PC-3 (cell line): ENCODE measurements around the gene SLC13A3. TPM values are rescaled to one million over a fixed set of nuclear protein-coding genes. Genes with fewer than 3 reads are reported as not detected.

ENCODE experiments used
- ATAC-seq: fragments of 200-7000 bp; cut with Tn5 transposase; 2 replicates; pipeline ENCODE4 v1.9.1; 2020; ENCODE audit warnings: mild to moderate bottlenecking, moderate library complexity
- BruUV-seq: library from RNA; stranded (reverse); fragments of 400-500 nt; replicated peaks from 2 replicates; lab custom pipeline; 2021; lab: Mats Ljungman, UMichigan
- CTCF ChIA-PET: fragments of 300-600 bp; sonication (Branson Sonifier 250); formaldehyde crosslinking; loops from one replicate; lab custom pipeline; 2022; ENCODE audit warnings: antibody characterized with exemption; lab: Charles Lee
- POLR2A ChIA-PET: fragments of 300-600 bp; sonication (Branson Sonifier 250); formaldehyde crosslinking; loops from one replicate; lab custom pipeline; 2022; ENCODE audit warnings: antibody characterized with exemption; ENCODE audit not compliant: unreplicated experiment; lab: Charles Lee
- DNase-seq: peaks from one replicate; pipeline ENCODE4 v3.0.0-alpha.2; 2015
- H2AFZ ChIP-seq: fragments of 300-600 bp; sonication (generic); 2 replicates; pipeline ENCODE4 v1.6.0; 2016; ENCODE audit warnings: antibody characterized with exemption, low read length
- H3F3A ChIP-seq: fragments of 300-600 bp; sonication (generic); one replicate; pipeline ENCODE4 v1.6.0; 2017; ENCODE audit warnings: antibody characterized with exemption, low read length, control low read depth, mild to moderate bottlenecking; ENCODE audit not compliant: unreplicated experiment
- H3K27ac ChIP-seq: fragments of 300-600 bp; sonication (generic); 2 replicates; pipeline ENCODE4 v1.5.1; 2016; ENCODE audit warnings: mild to moderate bottlenecking, low read length
- H3K27me3 ChIP-seq: fragments of 300-600 bp; sonication (generic); 2 replicates; pipeline ENCODE4 v1.6.1; 2016; ENCODE audit warnings: low read length, mixed read lengths
- H3K36me3 ChIP-seq: fragments of 300-600 bp; sonication (generic); 2 replicates; pipeline ENCODE4 v1.6.1; 2016; ENCODE audit warnings: low read depth, mixed run types, low read length, mixed read lengths
- H3K4me1 ChIP-seq: fragments of 300-600 bp; sonication (generic); 2 replicates; pipeline ENCODE4 v1.5.1; 2016; ENCODE audit warnings: low read length; ENCODE audit not compliant: insufficient read depth
- H3K4me2 ChIP-seq: fragments of 300-600 bp; sonication (generic); 2 replicates; pipeline ENCODE4 v1.6.0; 2016; ENCODE audit warnings: low read length
- H3K4me3 ChIP-seq: fragments of 300-600 bp; sonication (generic); 2 replicates; pipeline ENCODE4 v1.5.1; 2016; ENCODE audit warnings: mild to moderate bottlenecking, low read length, mixed read lengths
- H3K79me2 ChIP-seq: fragments of 300-600 bp; sonication (generic); 2 replicates; pipeline ENCODE4 v1.6.1; 2017; ENCODE audit warnings: low read length, mixed read lengths
- H3K9ac ChIP-seq: fragments of 300-600 bp; sonication (generic); 2 replicates; pipeline ENCODE4 v1.6.0; 2016; ENCODE audit warnings: mild to moderate bottlenecking, low read length
- H3K9me2 ChIP-seq: fragments of 300-600 bp; sonication (generic); replicated peaks from 2 replicates; pipeline ENCODE4 v1.6.1; 2016; ENCODE audit warnings: mixed run types, low read length, mixed read lengths
- H3K9me3 ChIP-seq: fragments of 300-600 bp; sonication (generic); 2 replicates; pipeline ENCODE4 v1.6.1; 2016; ENCODE audit warnings: low read length, mixed read lengths
- H4K20me1 ChIP-seq: fragments of 300-600 bp; sonication (generic); 2 replicates; pipeline ENCODE4 v1.6.1; 2016; ENCODE audit warnings: low read length, mixed read lengths
- CTCF ChIP-seq: fragments of 300-600 bp; sonication (generic); conservative IDR thresholded peaks from 2 replicates; pipeline ENCODE4 v1.5.1; 2017; ENCODE audit warnings: antibody characterized with exemption, low read depth, mild to moderate bottlenecking, low read length
- EZH2 ChIP-seq: fragments of 300-600 bp; sonication (generic); IDR thresholded peaks from one replicate; pipeline ENCODE4 v1.6.1; 2017; ENCODE audit warnings: antibody characterized with exemption, mild to moderate bottlenecking, low read length; ENCODE audit not compliant: unreplicated experiment
- EZH2phosphoT487 ChIP-seq: fragments of 300-600 bp; sonication (generic); IDR thresholded peaks from 2 replicates; pipeline ENCODE4 v1.6.1; 2018; ENCODE audit warnings: mild to moderate bottlenecking, antibody characterized with exemption, low read length, borderline replicate concordance
- intact Hi-C: fragments of 100-400 bp; cut with micrococcal nuclease; formaldehyde crosslinking; loops from 2 replicates; pipeline ENCODE4 v1.9.0; 2023
- total RNA-seq: library from RNA; depleted of rRNA; stranded (reverse); fragments of >200 nt; gene quantifications from 2 replicates; pipeline ENCODE4 v1.2.3, GENCODE V29; 2014

Gene SLC13A3
- total RNA-seq, 1 experiment from 2014 or later, result not detected

DNA sequence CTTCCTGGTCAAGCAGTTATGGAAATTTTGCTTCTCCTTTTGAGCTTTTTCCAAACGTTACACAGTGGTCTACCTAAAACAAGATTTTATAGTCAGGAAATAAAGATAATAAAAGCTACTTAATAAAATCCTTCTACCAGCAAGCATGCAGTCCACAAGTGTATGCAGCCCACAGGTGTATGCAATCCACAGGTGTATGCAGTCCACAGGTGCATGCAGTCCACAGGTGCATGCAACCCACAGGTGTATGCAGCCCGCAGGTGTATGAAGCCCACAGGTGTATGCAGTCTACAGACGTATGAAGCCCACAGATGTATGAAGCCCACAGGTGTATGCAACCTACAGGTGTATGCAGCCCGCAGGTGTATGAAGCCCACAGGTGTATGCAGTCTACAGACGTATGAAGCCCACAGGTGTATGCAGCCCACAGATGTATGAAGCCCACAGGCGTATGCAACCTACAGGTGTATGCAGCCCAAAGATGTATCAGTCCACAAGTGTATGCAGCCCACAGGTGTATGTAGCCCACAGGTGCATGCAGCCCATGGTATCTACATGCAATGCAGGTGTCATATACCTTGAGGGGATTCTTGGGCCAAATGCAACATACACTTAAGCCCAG, 74.4 kb downstream of the SLC13A3 start:
- Histone ChIP-seq H3K79me2 (no peaks in the 10 kb centered on the region), H3K9ac (no peak overlapping the region), H4K20me1 (no peaks in the 10 kb centered on the region), H2AFZ (no peak overlapping the region), H3K4me2 (no peak overlapping the region), H3K27ac (no peak overlapping the region), H3K4me1 (peaks cover 5% of the 10 kb centered on the region; the same call in 1 of the 2 replicates), H3K9me2 (no peaks in the 10 kb centered on the region), H3K27me3 (peaks cover 14% of the 10 kb centered on the region; the same call in 1 of the 2 replicates), H3K9me3 (no peaks in the 10 kb centered on the region), H3K36me3 (no peaks in the 10 kb centered on the region), H3F3A (no peaks in the 10 kb centered on the region), H3K4me3 (no peak overlapping the region)
- no TSS peak for BruUV-seq
- DNase-seq (no peak), ATAC-seq (no peak)
- POLR2A ChIA-PET, result no interaction called here
- intact Hi-C loops, result no loop called here
- CTCF ChIA-PET, result no interaction called here
- TF ChIP-seq EZH2 (no peak), EZH2phosphoT487 (no peak), CTCF (no peak)

GRCh38 chr20:46575937-46576461, 75.3 kb downstream of the SLC13A3 start:
- H3K4me3 ChIP-seq, result no peak overlapping the region
- no peaks in the 10 kb centered on the region for H3K9me3 ChIP-seq
- H3K27ac ChIP-seq, result no peak overlapping the region
- intact Hi-C loops, result no loop called here
- no peaks in the 10 kb centered on the region for H3K36me3 ChIP-seq
- no peak for ATAC-seq
- DNase-seq, result no peak
- no peak for TF ChIP-seq EZH2phosphoT487
- no peak for TF ChIP-seq EZH2
- TF ChIP-seq CTCF, result no peak
- H3K79me2 ChIP-seq, result no peaks in the 10 kb centered on the region
- no TSS peak for BruUV-seq
- ChIA-PET POLR2A (no interaction called here), CTCF (no interaction called here)
- H3K4me1 ChIP-seq, result peaks cover 5% of the 10 kb centered on the region; the same call in 1 of the 2 replicates
- no peaks in the 10 kb centered on the region for H3F3A ChIP-seq
- no peaks in the 10 kb centered on the region for H3K9me2 ChIP-seq
- H2AFZ ChIP-seq, result no peak overlapping the region
- H3K27me3 ChIP-seq, result 0 out of 2 replicates have a peak, but pooled peaks cover 6% of the 10 kb centered on the region
- H4K20me1 ChIP-seq, result no peaks in the 10 kb centered on the region
- no peak overlapping the region for H3K9ac ChIP-seq
- no peak overlapping the region for H3K4me2 ChIP-seq

DNA sequence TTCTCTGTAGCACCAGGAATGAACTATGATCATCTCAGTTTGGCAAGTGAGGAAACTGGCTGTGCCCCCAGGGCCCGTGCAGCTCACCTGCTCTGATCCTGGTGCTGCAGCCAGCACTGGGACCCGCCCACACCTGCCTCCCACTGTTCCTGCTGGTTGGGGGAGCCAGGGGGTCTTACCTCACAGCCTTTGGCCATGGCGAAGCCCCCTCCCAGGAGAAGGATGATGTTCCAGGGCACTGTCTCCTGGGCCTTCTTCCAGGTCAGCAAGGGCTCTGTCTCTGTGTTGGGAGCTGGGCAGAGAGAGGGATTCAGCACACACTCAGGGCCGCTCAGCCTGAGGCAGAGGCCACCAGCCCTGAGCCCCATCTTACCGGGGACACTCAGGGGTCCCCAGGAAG, 75.9 kb downstream of the SLC13A3 start:
- POLR2A ChIA-PET, result no interaction called here
- no TSS peak for BruUV-seq
- no peaks in the 10 kb centered on the region for H3K79me2 ChIP-seq
- H3K4me3 ChIP-seq, result no peak overlapping the region
- H2AFZ ChIP-seq, result no peak overlapping the region
- no peak overlapping the region for H3K27ac ChIP-seq
- H3F3A ChIP-seq, result no peaks in the 10 kb centered on the region
- no peak overlapping the region for H3K4me2 ChIP-seq
- TF ChIP-seq CTCF, result no peak
- no peak for TF ChIP-seq EZH2
- no peak for TF ChIP-seq EZH2phosphoT487
- no peaks in the 10 kb centered on the region for H3K9me3 ChIP-seq
- no peak overlapping the region for H3K9ac ChIP-seq
- DNase-seq (no peak), ATAC-seq (no peak)
- H3K4me1 ChIP-seq, result peaks cover 5% of the 10 kb centered on the region; the same call in 1 of the 2 replicates
- H3K27me3 ChIP-seq, result no peaks in the 10 kb centered on the region
- no peaks in the 10 kb centered on the region for H4K20me1 ChIP-seq
- intact Hi-C loops, result no loop called here
- no peaks in the 10 kb centered on the region for H3K9me2 ChIP-seq
- CTCF ChIA-PET, result no interaction called here
- no peaks in the 10 kb centered on the region for H3K36me3 ChIP-seq
